Measurements from ENCODE around the gene DOCK3.
"Not testable (repeated sequence)": the region's sequence is repeated elsewhere in the genome, so short reads cannot be mapped to it uniquely, and the experiment has no call there.

The DOCK3 gene

DNA sequence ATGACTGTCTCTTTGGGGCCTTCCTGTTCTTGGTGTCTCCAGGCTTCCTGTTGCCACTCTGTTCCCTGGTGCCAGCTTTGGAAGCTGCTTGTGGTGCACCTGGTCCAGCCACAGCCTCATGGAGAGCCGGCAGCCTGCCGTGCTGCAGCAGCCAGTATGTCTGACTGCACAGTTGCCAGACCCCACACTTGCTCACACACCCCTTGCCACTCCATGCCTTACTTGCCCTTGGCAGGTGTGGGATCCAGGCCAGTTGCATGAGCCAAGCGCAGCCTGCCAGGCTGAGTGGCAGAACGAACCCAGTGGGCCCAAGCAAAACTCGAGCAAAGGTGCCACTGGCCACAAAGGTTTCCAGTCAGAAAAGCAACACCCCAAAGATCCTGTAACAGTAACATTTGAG lies 309.2 kb downstream of the DOCK3 start:
- DNase-seq (ENCODE audit: low spot score), result no peak

DNA sequence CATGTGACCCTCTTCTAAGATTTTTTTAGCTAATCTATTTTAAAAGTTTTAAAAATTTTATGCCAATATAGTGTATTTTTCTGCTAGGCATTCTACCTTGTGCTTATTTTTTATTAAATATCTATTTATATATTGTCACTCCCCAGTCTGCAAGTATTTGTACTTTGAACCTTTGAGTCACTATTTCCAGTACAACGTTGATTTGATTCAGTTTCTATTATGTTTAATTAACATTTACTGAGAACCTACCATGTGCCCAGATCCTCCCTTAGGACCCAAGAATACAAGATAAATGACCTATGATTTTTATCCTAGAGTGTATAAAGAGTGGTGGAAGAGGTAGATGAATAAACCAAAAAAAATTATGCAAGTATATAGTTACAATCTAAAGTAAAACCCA lies 311.2 kb downstream of the DOCK3 start:
- no peak for DNase-seq (ENCODE audit: low spot score)

GRCh38 chr3:50986726-50987125 lies 312.0 kb downstream of the DOCK3 start:
- no peak for DNase-seq (ENCODE audit: low spot score)

GRCh38 chr3:50994537-50994936 lies 319.8 kb downstream of the DOCK3 start:
- DNase-seq (ENCODE audit: low spot score), result no peak

- DNase-seq (ENCODE audit: low spot score), result no peak
Measured at GRCh38 chr3:50995085-50995824, 320.5 kb downstream of the DOCK3 start.

GRCh38 chr3:51002495-51002894 lies 327.8 kb downstream of the DOCK3 start:
- no peak for DNase-seq (ENCODE audit: low spot score)

- no peak for DNase-seq (ENCODE audit: low spot score)
Measured at GRCh38 chr3:51004235-51004634, 329.5 kb downstream of the DOCK3 start.

GRCh38 chr3:51024121-51024520 lies 349.4 kb downstream of the DOCK3 start:
- no peak for DNase-seq (ENCODE audit: low spot score)

- DNase-seq (ENCODE audit: low spot score), result peak; percentile 55
Measured at GRCh38 chr3:51024765-51025632, 350.3 kb downstream of the DOCK3 start.

- DNase-seq (ENCODE audit: low spot score), result no peak
Measured at GRCh38 chr3:51031666-51032065, 356.9 kb downstream of the DOCK3 start.

GRCh38 chr3:51035630-51036029 lies 360.9 kb downstream of the DOCK3 start:
- DNase-seq (ENCODE audit: low spot score), result no peak

GRCh38 chr3:51044982-51045381 lies 370.3 kb downstream of the DOCK3 start:
- DNase-seq (ENCODE audit: low spot score), result peak; percentile 15

DNA sequence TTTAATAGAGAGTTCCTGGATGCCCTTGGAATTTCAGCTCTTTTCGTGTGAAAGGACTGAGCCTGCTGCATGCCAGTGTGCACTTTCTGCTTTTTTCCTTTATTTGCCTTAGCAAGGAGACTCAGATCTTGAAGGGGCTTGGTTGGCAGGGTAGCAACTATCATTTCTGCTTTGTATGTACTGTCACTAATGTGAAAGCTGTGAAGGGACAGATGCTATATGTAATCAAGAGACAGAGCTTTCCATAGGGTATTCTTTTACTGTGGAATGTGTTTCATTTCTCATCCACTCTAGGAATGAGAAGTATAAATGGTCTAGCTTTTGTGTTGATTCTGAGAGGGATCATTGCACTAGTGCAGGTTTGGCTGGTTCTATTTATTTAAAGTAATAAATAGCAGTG lies 377.8 kb downstream of the DOCK3 start:
- DNase-seq (ENCODE audit: low spot score), result no peak

GRCh38 chr3:51057121-51057520 lies 382.4 kb downstream of the DOCK3 start:
- DNase-seq (ENCODE audit: low spot score), result no peak

DNA sequence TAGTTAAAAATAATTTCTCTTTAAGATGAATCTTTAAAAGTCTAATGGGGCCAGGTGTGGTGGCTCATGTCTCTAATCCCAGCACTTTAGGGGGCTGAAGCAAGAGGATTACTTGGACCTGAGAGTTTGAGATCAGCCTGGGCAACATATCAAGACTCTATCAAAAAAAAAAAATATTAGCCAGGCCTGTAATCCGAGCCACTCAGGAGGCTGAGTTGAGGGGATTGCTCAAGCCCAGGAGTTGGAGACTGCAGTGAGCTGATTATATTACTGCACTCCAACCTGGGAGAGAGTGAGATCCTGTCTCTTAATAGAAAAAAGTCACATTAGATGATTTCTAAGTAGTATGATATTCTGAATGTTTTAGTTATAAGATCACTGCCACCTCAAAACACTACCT lies 388.3 kb downstream of the DOCK3 start:
- DNase-seq (ENCODE audit: low spot score), result no peak

GRCh38 chr3:51075221-51075775 lies 400.6 kb downstream of the DOCK3 start:
- no peak for DNase-seq (ENCODE audit: low spot score)

DNA sequence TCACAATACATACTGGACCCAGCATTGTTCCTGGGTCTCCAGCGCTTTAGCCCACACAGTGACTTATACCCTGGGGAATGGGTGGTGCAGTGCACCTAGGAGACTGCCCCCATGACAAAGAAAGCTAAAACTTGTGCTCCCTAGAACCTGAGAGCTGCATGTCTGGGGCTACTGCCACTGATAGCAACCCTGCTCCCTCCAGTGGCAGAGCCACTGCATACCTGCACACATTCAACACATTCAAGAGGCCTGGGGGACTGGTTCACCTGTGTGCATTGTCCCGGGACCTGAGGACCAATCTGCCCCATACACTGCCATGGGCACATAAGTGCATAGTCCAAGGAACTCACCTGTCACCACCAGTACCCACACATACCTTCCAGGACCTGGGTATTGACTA lies 407.6 kb downstream of the DOCK3 start:
- DNase-seq (ENCODE audit: low spot score), result no peak

DNA sequence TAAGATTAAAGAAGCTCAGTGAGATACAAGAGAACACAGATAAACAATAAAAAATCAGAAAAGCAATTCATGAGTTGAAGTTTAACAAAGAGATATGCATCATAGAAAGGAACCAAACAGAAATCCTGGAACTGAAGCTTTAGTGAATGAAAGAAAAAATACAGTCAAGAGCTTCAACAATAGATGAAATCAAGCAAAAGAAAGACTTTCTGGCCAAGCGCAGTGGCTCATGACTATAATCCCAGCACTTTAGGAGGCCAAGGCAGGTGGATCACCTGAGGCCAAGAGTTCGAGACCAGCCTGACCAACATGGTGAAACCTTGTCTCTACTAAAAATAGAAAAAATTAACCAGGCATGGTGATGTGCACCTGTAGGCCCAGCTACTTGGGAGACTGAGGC lies 408.8 kb downstream of the DOCK3 start:
- DNase-seq (ENCODE audit: low spot score), result no peak

- DNase-seq (ENCODE audit: low spot score), result not testable (repeated sequence)
Measured at GRCh38 chr3:51092141-51092540, 417.4 kb downstream of the DOCK3 start.

DNA sequence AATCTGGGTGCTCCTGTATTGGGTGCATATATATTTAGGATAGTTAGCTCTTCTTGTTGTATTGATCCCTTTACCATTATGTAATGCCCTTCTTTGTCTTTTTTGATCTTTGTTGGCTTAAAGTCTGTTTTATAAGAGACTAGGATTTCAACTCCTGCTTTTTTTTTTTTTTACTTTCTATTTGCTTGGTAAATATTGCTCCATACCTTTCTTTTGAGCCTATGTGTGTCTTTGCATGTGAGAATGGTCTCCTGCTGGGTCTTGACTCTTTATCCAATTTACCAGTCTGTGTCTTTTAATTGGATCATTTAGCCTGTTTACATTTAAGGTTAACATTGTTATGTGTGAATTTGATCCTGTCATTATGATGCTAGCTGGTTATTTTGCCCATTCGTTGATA lies 420.1 kb downstream of the DOCK3 start:
- DNase-seq (ENCODE audit: low spot score), result not testable (repeated sequence)

- peak; percentile 11 for DNase-seq (ENCODE audit: low spot score)
Measured at GRCh38 chr3:51099794-51100535, 425.2 kb downstream of the DOCK3 start.

GRCh38 chr3:51100536-51100851 lies 425.8 kb downstream of the DOCK3 start:
- no peak for DNase-seq (ENCODE audit: low spot score)

GRCh38 chr3:51102396-51102795 lies 427.7 kb downstream of the DOCK3 start:
- DNase-seq (ENCODE audit: low spot score), result no peak
